Measurements from ENCODE around the gene RNF114. TPM values are rescaled to one million over a fixed set of nuclear protein-coding genes. Genes with fewer than 3 reads are reported as not detected.

Gene RNF114
- total RNA-seq, 1 experiment from 2014 or later, result 88.1 TPM

GRCh38 chr20:49886571-49887213, 49.5 kb upstream of the RNF114 start:
- CTCF ChIA-PET, result interaction anchor here (0.6 to 6.2 kb wide), 13 partner anchors 14 to 863 kb away, joined by 3 to 110 read pairs (median 7); no protein-coding TSS in a partner anchor
- H3K4me3 Mint-ChIP-seq, result no peak overlapping the region
- no peak for TF ChIP-seq NFYB (CRISPR knock-in tag; conservative IDR thresholded peaks at IDR 0.05; ENCODE audit: low read depth)
- no peak for TF ChIP-seq MLX (CRISPR knock-in tag; IDR thresholded peaks at IDR 0.05)
- TF ChIP-seq SMAD3 (CRISPR knock-in tag; IDR thresholded peaks at IDR 0.05; ENCODE audit: borderline replicate concordance), result no peak
- no peak for TF ChIP-seq ZNF317 (CRISPR knock-in tag; IDR thresholded peaks at IDR 0.05; ENCODE audit: borderline replicate concordance, low read depth)
- no peak for TF ChIP-seq ZNF121 (CRISPR knock-in tag; IDR thresholded peaks at IDR 0.05)
- TF ChIP-seq AFF4 (CRISPR knock-in tag; IDR thresholded peaks at IDR 0.05; ENCODE audit: borderline replicate concordance), result no peak
- TF ChIP-seq AR (CRISPR knock-in tag; IDR thresholded peaks at IDR 0.05), result no peak
- no peak for TF ChIP-seq MXD4 (CRISPR knock-in tag; IDR thresholded peaks at IDR 0.05; ENCODE audit: borderline replicate concordance)
- TF ChIP-seq CREM (CRISPR knock-in tag; IDR thresholded peaks at IDR 0.05), result no peak
- TF ChIP-seq ZBTB21 (CRISPR knock-in tag; IDR thresholded peaks at IDR 0.05; ENCODE audit: borderline replicate concordance), result no peak
- TF ChIP-seq ZNF532 (CRISPR knock-in tag; IDR thresholded peaks at IDR 0.05; ENCODE audit: borderline replicate concordance), result no peak
- TF ChIP-seq E2F5 (CRISPR knock-in tag; IDR thresholded peaks at IDR 0.05), result no peak
- TF ChIP-seq ZNF263 (CRISPR knock-in tag; IDR thresholded peaks at IDR 0.05; ENCODE audit: low read depth), result no peak
- TF ChIP-seq HMGXB4 (CRISPR knock-in tag; IDR thresholded peaks at IDR 0.05), result no peak
- no peak for TF ChIP-seq FOXP4 (CRISPR knock-in tag; IDR thresholded peaks at IDR 0.05)
- no peak for TF ChIP-seq USF2 (CRISPR knock-in tag; IDR thresholded peaks at IDR 0.05)
- no peak for TF ChIP-seq FOXJ3 (CRISPR knock-in tag; IDR thresholded peaks at IDR 0.05; ENCODE audit: borderline replicate concordance)
- TF ChIP-seq ZNF232 (CRISPR knock-in tag; IDR thresholded peaks at IDR 0.05), result no peak
- TF ChIP-seq FOXK1 (CRISPR knock-in tag; IDR thresholded peaks at IDR 0.05), result no peak

More at GRCh38 chr20:49886571-49887213, 49.5 kb upstream of the RNF114 start:
- no peak for DNase-seq (ENCODE audit: low spot score)
- Mint-ChIP-seq H3K27ac (0 out of 2 replicates have a peak overlapping the region, but pooled peaks have one; percentile 14), H3K9me3 (no peaks in the 10 kb centered on the region), H3K27me3 (ENCODE audit: low read depth) (no peaks in the 10 kb centered on the region), H3K4me1 (peaks cover 36% of the 10 kb centered on the region), H3K36me3 (no peaks in the 10 kb centered on the region)
- ATAC-seq, result no peak
- POLR2A ChIA-PET, result no interaction called here
